Skin of body (tissue), 2 donors: Measurements from ENCODE around the gene MS4A7. TPM values are rescaled to one million over a fixed set of nuclear protein-coding genes. Genes with fewer than 3 reads are reported as not detected.

ENCODE experiments used
- DNase-seq: peaks from one replicate; lab custom pipeline; 2025; lab: John Stamatoyannopoulos, UW
- total RNA-seq: library from RNA; depleted of rRNA; stranded (reverse); fragments of >200 nt; gene quantifications from one replicate; pipeline ENCODE4 v1.2.3, GENCODE V29; 2014

Gene MS4A7
- total RNA-seq, 1 donor from 2014 or later: 8.4 TPM

- DNase-seq: no peak
Measured at GRCh38 chr11:60370811-60371298, 7.5 kb upstream of the MS4A7 start.

- DNase-seq: no peak
Measured at GRCh38 chr11:60371386-60371785, 6.9 kb upstream of the MS4A7 start.

- DNase-seq: no peak
Measured at GRCh38 chr11:60371854-60372253, 6.5 kb upstream of the MS4A7 start.

GRCh38 chr11:60372767-60373166 is 5.6 kb upstream of the MS4A7 start:
- DNase-seq: no peak

GRCh38 chr11:60375316-60375715 is 3.0 kb upstream of the MS4A7 start:
- no peak for DNase-seq

GRCh38 chr11:60376601-60377000 is 1.7 kb upstream of the MS4A7 start:
- DNase-seq: no peak

- no peak for DNase-seq
Measured at GRCh38 chr11:60377401-60378136, 763 bp upstream of the MS4A7 start.

GRCh38 chr11:60389279-60389910 is 11.1 kb downstream of the MS4A7 start:
- no peak for DNase-seq

- DNase-seq: no peak
Measured at GRCh38 chr11:60390419-60390818, 12.1 kb downstream of the MS4A7 start.

GRCh38 chr11:60392361-60392760 is 14.0 kb downstream of the MS4A7 start:
- DNase-seq: no peak

- DNase-seq: no peak
Measured at GRCh38 chr11:60393016-60393415, 14.7 kb downstream of the MS4A7 start.

- no peak for DNase-seq
Measured at GRCh38 chr11:60394666-60395380, 16.5 kb downstream of the MS4A7 start.

- no peak for DNase-seq
Measured at GRCh38 chr11:60396382-60396781, 18.1 kb downstream of the MS4A7 start, which contains the start of gene MS4A14. MS4A14 (plus strand) TSS chr11:60396459; CDS start chr11:60396579, 120 bp downstream.

- no peak for DNase-seq
Measured at GRCh38 chr11:60396799-60397198, 18.5 kb downstream of the MS4A7 start.

GRCh38 chr11:60420015-60420414 is 41.7 kb downstream of the MS4A7 start:
- DNase-seq: no peak

GRCh38 chr11:60422609-60423008 is 44.3 kb downstream of the MS4A7 start:
- no peak for DNase-seq

GRCh38 chr11:60428517-60428916 is 50.2 kb downstream of the MS4A7 start:
- DNase-seq: no peak

GRCh38 chr11:60429272-60429671 is 50.9 kb downstream of the MS4A7 start, which contains the start of gene MS4A5:
MS4A5 (plus strand) TSS chr11:60429572; CDS start chr11:60429675, 103 bp downstream.
- DNase-seq: no peak

GRCh38 chr11:60431251-60431650 is 52.9 kb downstream of the MS4A7 start:
- DNase-seq: no peak

GRCh38 chr11:60433401-60433800 is 55.1 kb downstream of the MS4A7 start:
- no peak for DNase-seq
